Measurements from ENCODE around the gene ANK2.

The ANK2 gene

DNA sequence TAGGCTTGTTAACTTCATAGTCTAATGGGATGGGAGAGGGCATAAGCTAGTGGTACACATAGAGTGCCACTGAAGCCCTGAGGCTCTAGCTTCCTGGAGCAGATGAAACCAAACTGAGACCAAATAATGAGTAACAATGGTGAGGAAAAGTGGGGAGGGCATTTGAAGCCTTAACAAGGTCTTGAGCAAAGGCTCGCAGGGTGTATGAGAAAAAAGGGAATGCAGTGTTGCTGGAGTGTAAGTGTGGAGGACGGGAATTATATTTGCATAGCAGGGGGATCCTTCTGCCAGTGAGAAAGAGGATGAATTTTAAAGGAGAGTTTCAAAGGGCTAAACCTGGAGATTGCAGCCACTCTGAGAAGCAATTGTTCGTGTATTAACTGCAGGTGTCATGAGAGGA lies 263.1 kb downstream of the ANK2 start:
- DNase-seq (ENCODE audit: low read depth in 1 of 2, low spot score in 1 of 2) = no peak
- H3K27ac ChIP-seq (replicated peaks) = no peak overlapping the region
- no peaks in the 10 kb centered on the region for H3K27me3 ChIP-seq (ENCODE audit: insufficient read depth, poor library complexity, severe bottlenecking)
- TF ChIP-seq, protein P1, sequence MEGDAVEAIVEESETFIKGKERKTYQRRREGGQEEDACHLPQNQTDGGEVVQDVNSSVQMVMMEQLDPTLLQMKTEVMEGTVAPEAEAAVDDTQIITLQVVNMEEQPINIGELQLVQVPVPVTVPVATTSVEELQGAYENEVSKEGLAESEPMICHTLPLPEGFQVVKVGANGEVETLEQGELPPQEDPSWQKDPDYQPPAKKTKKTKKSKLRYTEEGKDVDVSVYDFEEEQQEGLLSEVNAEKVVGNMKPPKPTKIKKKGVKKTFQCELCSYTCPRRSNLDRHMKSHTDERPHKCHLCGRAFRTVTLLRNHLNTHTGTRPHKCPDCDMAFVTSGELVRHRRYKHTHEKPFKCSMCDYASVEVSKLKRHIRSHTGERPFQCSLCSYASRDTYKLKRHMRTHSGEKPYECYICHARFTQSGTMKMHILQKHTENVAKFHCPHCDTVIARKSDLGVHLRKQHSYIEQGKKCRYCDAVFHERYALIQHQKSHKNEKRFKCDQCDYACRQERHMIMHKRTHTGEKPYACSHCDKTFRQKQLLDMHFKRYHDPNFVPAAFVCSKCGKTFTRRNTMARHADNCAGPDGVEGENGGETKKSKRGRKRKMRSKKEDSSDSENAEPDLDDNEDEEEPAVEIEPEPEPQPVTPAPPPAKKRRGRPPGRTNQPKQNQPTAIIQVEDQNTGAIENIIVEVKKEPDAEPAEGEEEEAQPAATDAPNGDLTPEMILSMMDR (IDR thresholded peaks at IDR 0.05; ENCODE audit: insufficient read depth, low read length) = no peak
- H3K4me3 ChIP-seq (replicated peaks; ENCODE audit: insufficient read depth, low read length) = no peak overlapping the region

DNA sequence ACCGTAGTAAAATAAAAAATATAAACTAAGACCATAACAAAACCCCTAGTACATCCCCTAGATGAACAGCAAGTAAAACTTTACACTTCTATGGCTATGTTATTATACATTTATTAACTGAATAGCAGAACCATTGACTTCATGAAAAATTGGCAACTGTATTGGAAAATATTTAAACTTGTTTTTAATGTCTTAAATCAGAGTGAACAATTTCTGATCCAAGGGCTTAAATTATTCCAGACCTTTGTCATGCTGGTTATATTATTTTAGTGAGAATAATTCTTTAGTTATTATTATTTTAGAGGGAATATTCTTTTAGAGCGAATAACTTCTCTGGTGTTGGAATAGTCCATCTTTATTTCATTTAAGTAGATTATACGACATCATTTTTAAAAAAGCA lies 265.0 kb downstream of the ANK2 start:
- Histone ChIP-seq H3K27me3 (ENCODE audit: insufficient read depth, poor library complexity, severe bottlenecking) (no peaks in the 10 kb centered on the region), H3K27ac (replicated peaks) (no peak overlapping the region), H3K4me3 (replicated peaks; ENCODE audit: insufficient read depth, low read length) (no peak overlapping the region)
- TF ChIP-seq, protein P2, sequence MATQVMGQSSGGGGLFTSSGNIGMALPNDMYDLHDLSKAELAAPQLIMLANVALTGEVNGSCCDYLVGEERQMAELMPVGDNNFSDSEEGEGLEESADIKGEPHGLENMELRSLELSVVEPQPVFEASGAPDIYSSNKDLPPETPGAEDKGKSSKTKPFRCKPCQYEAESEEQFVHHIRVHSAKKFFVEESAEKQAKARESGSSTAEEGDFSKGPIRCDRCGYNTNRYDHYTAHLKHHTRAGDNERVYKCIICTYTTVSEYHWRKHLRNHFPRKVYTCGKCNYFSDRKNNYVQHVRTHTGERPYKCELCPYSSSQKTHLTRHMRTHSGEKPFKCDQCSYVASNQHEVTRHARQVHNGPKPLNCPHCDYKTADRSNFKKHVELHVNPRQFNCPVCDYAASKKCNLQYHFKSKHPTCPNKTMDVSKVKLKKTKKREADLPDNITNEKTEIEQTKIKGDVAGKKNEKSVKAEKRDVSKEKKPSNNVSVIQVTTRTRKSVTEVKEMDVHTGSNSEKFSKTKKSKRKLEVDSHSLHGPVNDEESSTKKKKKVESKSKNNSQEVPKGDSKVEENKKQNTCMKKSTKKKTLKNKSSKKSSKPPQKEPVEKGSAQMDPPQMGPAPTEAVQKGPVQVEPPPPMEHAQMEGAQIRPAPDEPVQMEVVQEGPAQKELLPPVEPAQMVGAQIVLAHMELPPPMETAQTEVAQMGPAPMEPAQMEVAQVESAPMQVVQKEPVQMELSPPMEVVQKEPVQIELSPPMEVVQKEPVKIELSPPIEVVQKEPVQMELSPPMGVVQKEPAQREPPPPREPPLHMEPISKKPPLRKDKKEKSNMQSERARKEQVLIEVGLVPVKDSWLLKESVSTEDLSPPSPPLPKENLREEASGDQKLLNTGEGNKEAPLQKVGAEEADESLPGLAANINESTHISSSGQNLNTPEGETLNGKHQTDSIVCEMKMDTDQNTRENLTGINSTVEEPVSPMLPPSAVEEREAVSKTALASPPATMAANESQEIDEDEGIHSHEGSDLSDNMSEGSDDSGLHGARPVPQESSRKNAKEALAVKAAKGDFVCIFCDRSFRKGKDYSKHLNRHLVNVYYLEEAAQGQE (IDR thresholded peaks at IDR 0.05; ENCODE audit: insufficient replicate concordance, low read depth) = no peak
- TF ChIP-seq GABPA (IDR thresholded peaks at IDR 0.05; ENCODE audit: low read depth) (no peak), SPI1 (IDR thresholded peaks at IDR 0.05; ENCODE audit: borderline replicate concordance, low read depth) (no peak)
- TF ChIP-seq, protein P1 (IDR thresholded peaks at IDR 0.05; ENCODE audit: insufficient read depth, low read length) = no peak
- DNase-seq (ENCODE audit: low read depth in 1 of 2, low spot score in 1 of 2) = no peak

DNA sequence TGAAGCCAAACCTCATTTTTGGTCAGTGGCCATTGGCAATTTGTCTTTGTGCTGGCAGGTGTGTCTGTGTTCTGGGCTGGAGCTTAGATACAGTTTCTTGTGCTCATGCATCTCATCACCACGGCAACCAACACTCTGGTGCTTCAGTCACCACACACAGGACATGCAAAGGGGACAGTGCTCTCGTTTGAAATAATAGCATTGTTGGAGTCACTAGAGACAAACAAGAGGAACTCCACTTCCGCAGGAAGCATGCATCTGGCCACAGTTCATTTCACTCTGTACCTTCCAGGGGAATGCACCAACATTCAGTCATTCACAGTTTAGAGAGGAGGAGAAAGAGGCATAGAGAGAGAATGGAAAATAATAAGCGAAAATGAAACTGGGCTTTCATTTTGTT lies 267.4 kb downstream of the ANK2 start:
- DNase-seq (ENCODE audit: low read depth in 1 of 2, low spot score in 1 of 2) = no peak
- H3K27ac ChIP-seq (replicated peaks) = no peak overlapping the region
- H3K4me3 ChIP-seq (replicated peaks; ENCODE audit: insufficient read depth, low read length) = no peak overlapping the region
- no peaks in the 10 kb centered on the region for H3K27me3 ChIP-seq (ENCODE audit: insufficient read depth, poor library complexity, severe bottlenecking)
- TF ChIP-seq SPI1 (IDR thresholded peaks at IDR 0.05; ENCODE audit: borderline replicate concordance, low read depth) = no peak
- TF ChIP-seq GABPA (IDR thresholded peaks at IDR 0.05; ENCODE audit: low read depth) = no peak
- TF ChIP-seq POLR2AphosphoS5 (IDR thresholded peaks at IDR 0.05; ENCODE audit: low read depth) = no peak
- TF ChIP-seq, protein P1 (IDR thresholded peaks at IDR 0.05; ENCODE audit: insufficient read depth, low read length) = no peak
- TF ChIP-seq, protein P2 (IDR thresholded peaks at IDR 0.05; ENCODE audit: insufficient replicate concordance, low read depth) = no peak

DNA sequence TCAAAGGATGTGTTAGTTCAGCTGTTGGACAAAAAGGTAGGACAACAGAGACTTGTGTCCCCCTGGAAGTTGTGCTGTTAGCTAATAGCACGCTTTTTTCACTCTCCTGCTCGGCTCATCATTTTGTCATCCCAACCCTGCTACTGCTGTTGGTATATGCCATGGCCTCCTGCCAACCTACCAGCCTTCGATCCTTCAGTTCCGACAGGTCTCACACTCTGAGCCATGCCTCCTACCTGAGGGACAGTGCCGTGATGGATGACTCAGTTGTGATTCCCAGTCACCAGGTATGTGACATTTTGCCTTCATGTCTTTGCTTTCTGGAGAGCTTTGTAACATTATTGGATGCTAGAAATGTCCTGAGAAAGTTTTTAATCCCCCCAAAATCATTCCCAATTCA lies 268.1 kb downstream of the ANK2 start:
- Histone ChIP-seq H3K4me3 (replicated peaks; ENCODE audit: insufficient read depth, low read length) (no peak overlapping the region), H3K27ac (replicated peaks) (no peak overlapping the region), H3K27me3 (ENCODE audit: insufficient read depth, poor library complexity, severe bottlenecking) (no peaks in the 10 kb centered on the region)
- TF ChIP-seq, protein P1 (IDR thresholded peaks at IDR 0.05; ENCODE audit: insufficient read depth, low read length) = no peak
- TF ChIP-seq SPI1 (IDR thresholded peaks at IDR 0.05; ENCODE audit: borderline replicate concordance, low read depth) (no peak), POLR2AphosphoS5 (IDR thresholded peaks at IDR 0.05; ENCODE audit: low read depth) (no peak), GABPA (IDR thresholded peaks at IDR 0.05; ENCODE audit: low read depth) (no peak)
- TF ChIP-seq, protein P2 (IDR thresholded peaks at IDR 0.05; ENCODE audit: insufficient replicate concordance, low read depth) = no peak
- no peak for DNase-seq (ENCODE audit: low read depth in 1 of 2, low spot score in 1 of 2)
